HuH-7 (cell line): ENCODE measurements around the gene PEX16.
A peak's percentile ranks its signal among the peaks of the same experiment; 100 is the strongest.

Experiments used
- DNase-seq: peaks from one replicate; pipeline ENCODE4 v3.0.0; 2011; ENCODE audit warnings: low spot score

PEX16 gene

DNA sequence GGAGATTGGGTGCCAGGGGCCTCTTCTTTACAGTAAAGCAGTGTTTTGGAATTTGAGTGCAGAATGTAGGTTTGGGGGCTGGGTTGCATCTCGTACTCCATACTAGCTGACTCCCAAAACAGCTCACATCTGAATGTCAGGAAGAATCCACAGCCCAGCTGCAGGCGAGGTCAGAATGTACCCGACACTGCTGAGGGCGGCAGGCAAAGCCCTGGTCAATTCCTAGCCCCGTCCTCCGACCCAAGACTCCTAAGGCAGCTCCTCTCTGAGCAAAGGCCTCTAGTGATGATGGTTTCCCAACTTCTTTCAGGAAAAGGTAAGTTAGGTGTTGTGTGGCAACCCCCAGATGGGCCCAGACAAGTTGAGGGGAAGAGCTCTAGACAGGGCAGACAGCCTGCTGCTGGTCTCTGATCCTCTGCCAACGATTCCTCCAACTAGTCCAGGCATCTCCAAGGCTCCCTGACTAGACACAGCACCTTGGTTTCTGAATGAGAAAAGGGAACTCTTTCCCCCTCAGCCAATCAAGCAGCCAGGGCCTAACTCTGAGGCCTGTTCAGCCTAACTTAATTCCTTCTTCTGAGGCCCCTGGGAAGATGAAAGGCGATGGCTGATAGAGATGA, 13.4 kb upstream of the PEX16 start:
- DNase-seq, result no peak

DNA sequence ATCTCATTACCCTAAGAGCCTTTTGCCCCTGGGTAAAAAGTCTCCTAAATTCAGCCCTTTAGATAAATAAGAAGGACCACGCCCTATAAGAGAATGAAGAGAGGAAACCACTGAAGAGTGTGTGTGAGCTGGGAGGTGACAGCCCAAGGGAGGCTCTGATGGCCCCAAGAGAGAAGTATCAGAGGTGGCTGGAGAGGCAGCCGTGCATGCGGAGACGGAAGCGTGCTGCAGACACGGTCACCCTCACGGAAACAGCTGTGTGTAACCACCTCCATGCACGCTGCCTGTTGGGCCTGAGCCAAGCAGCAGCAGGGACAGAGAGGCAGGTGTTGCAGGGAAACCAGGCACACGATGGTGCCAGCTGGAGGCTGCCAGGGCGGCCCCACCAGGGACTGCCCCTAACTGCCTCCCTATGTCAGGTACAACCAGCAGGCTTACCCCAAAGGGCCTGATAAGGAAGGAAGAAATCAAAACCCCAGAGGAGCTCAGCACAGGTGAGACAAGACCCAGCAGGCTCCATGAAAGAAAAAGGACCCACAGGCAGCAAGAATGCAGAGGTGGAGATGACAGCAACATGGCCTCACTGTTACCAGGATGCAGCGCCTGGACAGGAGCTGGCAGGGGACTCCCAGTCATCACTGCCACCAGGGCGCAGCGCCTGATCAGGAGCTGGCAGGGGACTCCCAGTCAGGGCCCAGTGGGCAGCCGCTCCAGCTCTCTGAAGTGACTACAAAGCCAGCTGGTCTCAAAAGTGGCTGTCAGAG, 12.5 kb upstream of the PEX16 start:
- no peak for DNase-seq

- no peak for DNase-seq
Observed at GRCh38 chr11:45929486-45930030, 11.9 kb upstream of the PEX16 start.

DNA sequence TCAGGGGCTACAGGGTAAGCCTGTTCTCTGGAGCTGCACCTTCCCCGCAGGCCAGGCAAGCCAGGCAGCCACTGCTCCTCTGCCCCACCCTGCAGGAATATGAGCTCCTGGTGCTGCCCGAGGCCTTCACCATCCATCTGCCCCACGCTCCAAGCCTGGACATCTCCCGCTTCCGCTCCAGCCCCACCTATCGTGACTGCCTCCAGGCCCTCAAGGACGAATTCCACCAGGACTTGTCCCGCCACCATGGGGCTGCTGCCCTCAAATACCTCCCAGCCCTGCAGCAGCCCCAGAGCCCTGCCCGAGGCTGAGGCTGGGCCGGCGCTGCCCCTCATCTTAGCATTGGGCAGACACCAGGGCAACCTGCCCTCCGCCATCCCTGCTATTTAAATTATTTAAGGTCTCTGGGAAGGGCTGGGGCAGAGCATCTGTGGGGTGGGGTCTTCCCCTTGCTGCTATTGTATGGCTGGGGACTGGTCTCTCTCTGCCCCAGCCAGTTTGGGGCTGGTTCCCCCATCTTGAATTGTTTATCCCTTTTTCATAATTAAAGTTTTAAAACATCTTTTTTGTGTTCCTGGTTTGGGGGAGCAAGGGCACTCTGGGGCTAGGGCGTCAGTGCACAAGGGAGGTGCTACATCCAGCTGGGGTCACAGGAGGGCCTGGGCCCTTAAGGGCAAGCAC, 11.0 kb upstream of the PEX16 start:
- no peak for DNase-seq

DNA sequence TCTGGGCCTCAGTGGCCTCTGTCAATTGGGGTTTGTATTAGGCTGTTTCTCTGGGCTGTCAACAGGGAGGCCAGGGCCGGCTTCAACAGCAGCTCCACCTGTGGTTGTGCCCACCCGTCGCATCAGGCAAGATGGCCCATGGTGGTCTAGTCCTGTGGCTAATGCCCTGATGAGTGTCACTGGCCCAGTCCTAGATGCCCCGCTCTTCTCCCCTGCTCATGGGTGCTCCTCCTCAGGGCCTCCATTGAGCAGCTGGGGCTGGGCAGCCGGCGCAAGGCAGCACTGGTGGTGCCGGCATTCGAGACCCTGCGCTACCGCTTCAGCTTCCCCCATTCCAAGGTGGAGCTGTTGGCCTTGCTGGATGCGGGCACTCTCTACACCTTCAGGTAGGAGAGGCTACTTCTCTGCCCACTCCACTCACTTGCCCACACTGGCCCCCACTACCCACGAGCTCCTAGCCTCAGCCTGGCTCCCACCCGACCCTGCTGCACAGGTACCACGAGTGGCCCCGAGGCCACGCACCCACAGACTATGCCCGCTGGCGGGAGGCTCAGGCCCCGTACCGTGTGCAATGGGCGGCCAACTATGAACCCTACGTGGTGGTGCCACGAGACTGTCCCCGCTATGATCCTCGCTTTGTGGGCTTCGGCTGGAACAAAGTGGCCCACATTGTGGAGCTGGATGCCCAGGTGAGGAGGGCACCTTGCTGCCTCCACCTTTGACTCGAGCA, 10.2 kb upstream of the PEX16 start:
- no peak for DNase-seq

DNA sequence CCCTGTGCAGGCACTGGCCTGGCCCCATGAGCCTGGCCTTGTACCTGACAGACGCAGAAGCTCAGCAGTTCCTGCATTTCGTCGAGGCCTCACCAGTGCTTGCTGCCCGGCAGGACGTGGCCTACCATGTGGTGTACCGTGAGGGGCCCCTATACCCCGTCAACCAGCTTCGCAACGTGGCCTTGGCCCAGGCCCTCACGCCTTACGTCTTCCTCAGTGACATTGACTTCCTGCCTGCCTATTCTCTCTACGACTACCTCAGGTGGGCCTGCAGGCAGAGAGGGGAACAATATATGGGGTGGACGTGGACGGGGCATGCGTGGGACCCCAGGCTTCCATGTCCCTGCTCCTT, 9.6 kb upstream of the PEX16 start:
- DNase-seq, result no peak

- DNase-seq, result no peak
Observed at GRCh38 chr11:45926536-45927331, 9.1 kb upstream of the PEX16 start.

- DNase-seq, result no peak
Observed at GRCh38 chr11:45926001-45926401, 8.3 kb upstream of the PEX16 start.

- no peak for DNase-seq
Observed at GRCh38 chr11:45925550-45925949, 7.9 kb upstream of the PEX16 start.

GRCh38 chr11:45924927-45925326, 7.2 kb upstream of the PEX16 start:
- no peak for DNase-seq

GRCh38 chr11:45924036-45924915, 6.6 kb upstream of the PEX16 start:
- DNase-seq, result no peak

DNA sequence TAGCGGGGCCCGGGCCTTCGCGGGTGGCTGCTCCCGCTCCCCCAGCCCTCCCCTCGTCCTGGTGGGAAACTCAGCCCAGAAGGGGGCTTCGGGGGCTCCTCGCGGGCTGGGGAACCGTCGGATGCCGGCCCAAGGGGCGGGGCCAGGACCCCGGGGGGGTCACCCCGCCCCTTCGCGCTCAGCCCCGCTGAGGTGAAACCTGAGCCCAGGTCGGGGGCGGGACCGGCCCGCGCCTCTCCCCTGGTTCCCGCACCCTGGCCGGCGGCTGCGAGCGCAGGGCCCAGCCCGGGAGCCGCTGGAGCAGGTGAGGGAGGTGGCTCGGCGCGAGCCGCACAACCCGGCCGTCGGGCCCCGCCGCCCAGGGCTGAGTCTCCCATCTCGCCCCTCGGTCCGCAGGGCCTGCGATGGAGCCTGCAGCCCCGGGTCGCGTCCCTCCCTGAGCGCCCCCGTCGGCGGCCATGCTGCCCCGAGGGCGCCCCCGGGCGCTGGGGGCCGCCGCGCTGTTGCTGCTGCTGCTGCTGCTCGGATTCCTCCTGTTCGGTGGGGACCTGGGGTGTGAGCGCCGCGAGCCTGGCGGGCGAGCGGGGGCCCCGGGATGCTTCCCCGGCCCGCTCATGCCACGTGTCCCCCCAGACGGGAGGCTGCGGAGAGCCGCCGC, 4.9 kb upstream of the PEX16 start, which contains the start of gene LARGE2:
LARGE2 (plus strand) TSS at position 232 of the 658 bp plus-strand sequence; CDS start at position 459, 227 bp downstream.
- peak; percentile 85 for DNase-seq

DNA sequence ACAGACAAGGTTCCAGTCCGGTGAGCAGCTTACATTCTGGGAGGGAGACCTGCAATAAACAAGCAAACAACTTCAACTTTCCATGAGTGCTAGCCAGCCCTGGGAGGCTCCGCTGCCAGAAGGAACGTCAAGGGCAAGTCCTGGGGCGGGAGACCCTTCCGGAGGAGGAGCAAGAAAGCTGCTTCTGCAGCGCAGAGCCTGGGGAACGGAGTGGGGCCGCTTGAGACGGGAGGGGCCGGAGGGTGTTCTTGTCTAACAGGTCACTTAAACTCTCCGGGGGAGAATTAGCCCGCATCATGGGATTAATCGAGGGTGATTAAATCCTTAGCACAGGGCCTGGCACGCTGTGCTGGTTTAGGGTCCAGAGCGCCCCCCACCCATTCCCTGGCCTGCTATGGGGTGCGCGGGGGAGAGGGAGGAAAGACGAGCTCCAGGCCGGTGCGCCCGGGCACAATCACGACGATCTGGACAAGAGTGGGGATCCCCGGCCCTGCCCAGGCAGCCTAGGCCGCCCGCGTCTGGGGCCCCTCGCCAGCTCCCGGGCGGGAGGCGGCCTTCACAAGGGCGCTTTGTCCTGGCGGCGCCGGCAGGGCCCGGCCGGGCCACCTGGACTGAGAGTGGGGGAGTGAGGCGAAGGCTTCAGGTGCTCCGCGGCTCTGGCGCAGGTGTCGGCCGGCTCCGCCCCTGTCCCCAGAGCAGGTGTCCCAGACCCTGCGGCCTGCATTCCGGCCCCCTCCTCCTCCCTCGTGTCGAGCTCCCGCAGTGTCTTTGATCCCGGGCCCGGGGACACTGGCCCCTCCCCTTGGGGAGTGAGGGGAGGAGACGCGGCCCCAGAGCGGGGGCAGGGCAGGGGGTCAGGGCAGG, 4.1 kb upstream of the PEX16 start:
- DNase-seq, result peak; percentile 73

GRCh38 chr11:45920531-45921477, 3.1 kb upstream of the PEX16 start:
- no peak for DNase-seq

GRCh38 chr11:45919806-45920530, 2.3 kb upstream of the PEX16 start:
- no peak for DNase-seq

GRCh38 chr11:45918962-45919675, 1.4 kb upstream of the PEX16 start:
- DNase-seq, result no peak
